Cerebellar nuclear complex (tissue), 1 donor: ENCODE results near the gene TMX1.

Source experiments
- DNase-seq, 2 experiments: peaks; one replicate each; lab custom pipeline; 2025; lab: John Stamatoyannopoulos, UW

TMX1 gene

DNA sequence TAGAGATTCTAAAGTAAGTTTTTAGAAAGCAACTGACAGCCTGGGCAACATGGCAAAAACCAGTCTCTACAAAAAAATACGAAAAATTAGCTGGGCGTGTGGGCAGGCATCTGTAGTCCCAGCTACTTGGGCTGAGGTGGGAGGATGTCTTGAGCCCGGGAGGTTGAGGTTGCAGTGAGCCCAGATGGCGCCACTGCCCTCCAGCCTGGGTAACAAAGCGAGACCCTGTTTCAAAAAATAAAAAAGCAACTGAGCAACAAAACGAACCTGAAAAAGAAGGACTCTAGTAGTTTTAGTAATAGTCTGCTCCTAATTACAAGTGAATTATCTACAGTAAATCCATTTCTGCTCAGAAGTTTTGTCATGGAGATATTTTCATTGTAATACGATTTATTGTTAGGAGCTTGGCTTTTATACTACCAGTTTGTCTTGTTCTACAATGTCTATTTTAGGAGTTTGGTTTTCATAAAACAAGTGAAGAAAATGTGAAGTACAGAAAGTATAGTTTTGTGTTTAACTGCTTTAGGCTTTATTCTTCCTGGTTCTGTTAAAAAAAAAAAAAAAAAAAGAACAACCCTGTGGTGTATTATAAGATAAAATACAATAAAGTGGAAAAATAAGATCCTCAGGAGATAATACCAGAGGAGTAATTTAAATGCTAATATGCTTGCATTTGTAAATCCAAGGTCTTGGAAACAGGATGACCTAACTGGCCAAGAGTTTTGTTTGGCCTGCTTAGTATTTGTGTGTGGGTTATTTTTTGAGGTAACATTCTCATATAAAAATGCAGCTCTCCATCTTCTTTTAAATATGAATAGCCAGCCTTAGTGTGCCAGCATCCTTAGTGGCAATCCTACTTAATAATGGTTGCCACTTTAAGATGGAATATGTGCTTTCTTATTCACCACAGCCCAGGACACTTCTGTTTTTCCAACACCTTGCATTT lies 2.8 kb downstream of the TMX1 start:
- no peak for DNase-seq

DNA sequence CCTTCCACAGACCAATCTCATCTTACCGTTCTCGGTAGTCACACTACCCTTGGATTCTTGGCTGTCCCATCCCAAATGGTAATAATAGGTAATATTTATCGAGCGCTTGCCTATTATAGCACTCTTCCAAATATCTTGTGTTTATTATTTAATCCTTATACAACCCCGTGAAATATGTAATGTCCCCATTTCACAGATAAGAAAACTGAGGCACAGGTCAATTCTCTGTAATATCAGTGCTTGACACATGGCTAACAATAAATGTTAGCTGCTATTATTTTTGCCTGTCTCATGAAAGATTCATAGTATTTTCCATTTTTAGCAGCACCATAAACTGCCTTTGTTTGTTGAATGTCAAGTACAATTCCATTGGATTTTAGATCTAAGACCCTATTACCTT lies 4.5 kb downstream of the TMX1 start:
- DNase-seq, result no peak

GRCh38 chr14:51246032-51246431 lies 6.0 kb downstream of the TMX1 start:
- DNase-seq, result no peak

DNA sequence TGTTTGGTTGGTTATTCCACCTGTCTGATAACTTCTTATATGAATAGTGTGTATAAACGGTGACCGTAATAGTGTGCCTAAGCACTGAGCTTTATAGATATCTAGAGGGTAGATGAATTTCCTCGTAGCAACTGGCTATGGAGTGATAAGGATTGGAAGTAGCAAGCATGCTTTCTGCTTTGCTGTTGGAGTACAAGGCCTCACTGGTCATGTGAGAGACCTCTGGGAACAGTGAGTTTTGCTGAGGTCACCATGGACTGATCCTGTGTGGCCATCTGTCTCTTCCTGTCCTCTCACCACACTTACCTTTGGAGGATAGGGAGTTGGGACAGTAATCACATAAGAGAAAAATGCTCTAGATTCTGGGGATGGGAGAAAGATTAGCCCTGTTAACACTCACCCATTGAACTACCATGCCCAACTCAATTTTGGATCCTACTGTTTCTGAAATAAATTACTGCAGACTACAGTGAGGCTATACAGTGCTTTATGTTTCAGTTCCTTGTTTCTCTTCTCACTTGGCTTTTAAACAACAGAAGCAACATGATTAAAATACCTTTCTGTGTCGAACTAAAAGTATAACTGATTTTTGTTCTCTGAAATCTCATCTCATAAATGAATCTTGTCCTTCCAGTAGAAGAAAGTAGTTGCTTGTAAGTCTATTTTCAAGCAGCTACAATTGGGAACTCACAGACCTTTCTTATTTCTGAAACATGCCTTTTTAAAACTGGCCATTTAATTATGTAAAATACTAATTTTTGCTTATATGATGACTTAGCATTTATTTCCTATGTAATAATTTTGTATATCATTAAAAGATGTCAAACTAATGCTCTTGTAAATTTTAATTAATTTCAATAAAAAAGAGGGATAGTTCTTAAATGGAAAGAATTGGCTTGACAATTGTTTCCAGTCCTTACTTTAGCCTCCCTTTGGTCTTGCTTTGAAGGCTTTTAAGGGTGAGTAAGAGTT lies 8.3 kb downstream of the TMX1 start:
- no peak for DNase-seq

GRCh38 chr14:51251486-51251885 lies 11.4 kb downstream of the TMX1 start:
- no peak for DNase-seq

DNA sequence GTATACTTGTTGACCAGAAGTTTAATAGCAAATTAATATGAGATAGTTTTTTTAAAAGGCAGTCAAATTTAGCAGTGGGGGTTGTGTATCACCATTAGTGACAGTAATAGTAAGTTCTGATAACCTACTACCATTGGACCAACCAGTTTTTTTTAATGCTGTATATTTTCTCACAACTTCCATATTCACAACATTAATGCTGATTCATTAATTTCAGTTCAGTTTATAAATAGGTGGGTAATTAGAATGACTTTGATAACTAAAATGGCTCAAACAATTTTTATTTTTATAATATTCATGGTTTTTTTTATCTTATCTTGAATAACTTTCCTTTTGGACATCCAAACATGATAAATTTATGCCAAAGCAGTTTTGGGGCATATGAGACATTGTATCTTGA lies 13.8 kb downstream of the TMX1 start:
- no peak for DNase-seq

- DNase-seq, result no peak
Observed at GRCh38 chr14:51258280-51258679, 18.2 kb downstream of the TMX1 start.

GRCh38 chr14:51258788-51259187 lies 18.7 kb downstream of the TMX1 start:
- no peak for DNase-seq

DNA sequence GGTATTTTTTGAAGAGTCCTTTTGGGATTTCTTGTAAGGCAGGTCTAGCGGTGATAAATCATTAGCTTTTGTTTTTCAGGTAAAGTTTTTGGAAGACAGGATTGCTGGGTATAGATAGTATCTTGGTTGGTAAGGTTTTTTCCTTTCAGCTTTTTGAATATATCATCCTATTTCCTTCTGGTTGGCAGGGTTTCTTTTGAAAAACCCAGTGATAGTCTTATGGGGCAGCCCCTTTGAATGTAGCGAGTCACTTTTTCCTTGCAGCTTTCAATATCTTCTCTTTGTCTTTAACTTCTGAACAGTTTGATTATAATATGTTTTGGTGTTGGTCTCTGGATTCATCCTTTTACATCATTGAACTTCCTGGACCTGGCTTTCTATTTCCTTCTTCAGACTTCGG lies 20.2 kb downstream of the TMX1 start:
- DNase-seq, result no peak

DNA sequence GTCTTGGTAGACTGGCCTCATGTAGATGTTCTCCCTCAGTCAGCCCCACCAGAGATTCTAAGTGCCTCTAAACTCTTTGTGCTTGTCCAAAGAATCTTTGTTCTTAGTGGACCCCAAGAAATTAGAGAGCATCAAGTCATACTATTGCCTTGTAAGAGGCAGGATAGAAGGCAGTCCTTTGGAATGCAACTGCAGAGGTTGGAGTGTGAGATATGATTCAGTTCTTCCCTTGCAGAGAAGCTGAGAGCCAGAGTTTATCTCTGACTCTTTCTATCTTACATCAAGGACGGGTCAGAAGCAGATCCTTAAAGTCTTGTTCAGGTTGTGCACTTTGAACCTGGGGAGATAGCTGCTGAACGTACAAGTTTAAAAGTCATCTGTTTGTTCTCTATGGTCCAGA lies 21.1 kb downstream of the TMX1 start:
- DNase-seq, result no peak

DNA sequence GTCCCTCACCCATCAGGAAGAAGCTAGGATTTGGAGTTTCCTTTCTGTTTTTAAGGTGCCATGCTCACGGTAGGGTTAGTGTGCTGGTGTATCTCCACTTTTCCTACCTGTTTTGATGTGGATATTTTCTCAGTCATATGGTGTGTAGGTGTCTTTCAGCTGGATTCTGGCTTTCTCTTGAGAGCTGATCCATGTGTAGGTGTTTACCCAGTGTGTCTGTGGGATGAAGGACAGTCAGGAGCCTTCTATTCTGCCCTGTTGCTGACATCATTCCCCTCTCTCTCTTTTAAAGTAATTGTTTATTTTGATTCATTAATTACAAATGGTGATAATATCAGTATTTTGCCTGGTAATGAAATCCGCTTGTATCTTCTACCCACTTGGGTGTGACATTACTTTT lies 22.8 kb downstream of the TMX1 start:
- DNase-seq, result no peak

- no peak for DNase-seq
Observed at GRCh38 chr14:51269634-51270033, 29.6 kb downstream of the TMX1 start.

- DNase-seq, result no peak
Observed at GRCh38 chr14:51276605-51277004, 36.6 kb downstream of the TMX1 start.

DNA sequence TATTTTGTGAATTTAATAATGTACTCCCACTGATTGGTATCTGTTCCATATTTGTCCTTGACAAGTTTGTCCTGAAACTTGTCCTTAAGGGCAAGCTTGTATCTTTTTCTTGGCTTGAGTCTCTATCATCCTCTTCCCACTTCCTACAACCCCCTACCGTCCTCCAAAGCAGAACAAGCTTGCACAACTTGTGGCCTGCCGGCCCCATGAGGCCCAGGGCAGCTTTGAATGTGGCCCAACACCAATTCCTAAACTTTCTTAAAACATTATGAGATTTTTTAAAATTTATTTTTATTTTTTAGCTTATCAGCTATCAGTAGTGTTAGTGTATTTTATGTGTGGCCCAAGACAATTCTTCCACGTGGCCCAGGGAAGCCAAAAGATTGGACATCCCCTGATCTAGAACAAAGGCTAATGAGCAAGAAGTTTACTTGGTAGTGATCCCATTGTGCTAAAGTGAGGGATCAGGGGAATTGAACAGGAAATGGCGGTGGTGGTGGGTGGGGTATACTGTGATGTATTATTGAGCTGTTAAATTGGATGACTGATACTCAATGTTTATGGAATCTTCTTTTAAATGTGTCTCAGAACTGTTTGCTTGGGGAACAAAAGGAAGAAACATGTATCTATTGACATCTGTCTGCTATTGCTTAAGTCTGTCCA lies 37.8 kb downstream of the TMX1 start:
- DNase-seq, result no peak

- no peak for DNase-seq
Observed at GRCh38 chr14:51282517-51282916, 42.5 kb downstream of the TMX1 start.

GRCh38 chr14:51283402-51284085 lies 43.5 kb downstream of the TMX1 start:
- peak in 1 of 2 experiments; percentile 39 for DNase-seq

DNA sequence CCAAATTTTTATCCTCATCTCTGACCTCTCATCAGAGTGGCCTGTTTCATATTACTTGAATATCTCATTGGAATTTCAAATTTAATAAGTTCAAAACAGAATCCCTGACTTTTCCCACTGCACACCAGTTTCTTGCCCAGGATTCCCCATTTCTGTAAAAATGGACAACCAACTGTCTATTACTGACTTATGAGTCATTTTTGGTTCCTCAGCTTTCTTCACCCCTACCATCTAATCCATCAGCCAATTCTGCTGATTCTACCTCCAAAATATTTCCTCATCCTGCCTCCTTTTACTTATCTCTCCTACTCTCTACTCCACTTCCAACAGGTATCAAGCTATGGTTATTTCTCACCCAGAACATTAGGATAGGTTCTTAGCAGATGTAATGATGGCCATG lies 44.2 kb downstream of the TMX1 start:
- DNase-seq, result no peak

DNA sequence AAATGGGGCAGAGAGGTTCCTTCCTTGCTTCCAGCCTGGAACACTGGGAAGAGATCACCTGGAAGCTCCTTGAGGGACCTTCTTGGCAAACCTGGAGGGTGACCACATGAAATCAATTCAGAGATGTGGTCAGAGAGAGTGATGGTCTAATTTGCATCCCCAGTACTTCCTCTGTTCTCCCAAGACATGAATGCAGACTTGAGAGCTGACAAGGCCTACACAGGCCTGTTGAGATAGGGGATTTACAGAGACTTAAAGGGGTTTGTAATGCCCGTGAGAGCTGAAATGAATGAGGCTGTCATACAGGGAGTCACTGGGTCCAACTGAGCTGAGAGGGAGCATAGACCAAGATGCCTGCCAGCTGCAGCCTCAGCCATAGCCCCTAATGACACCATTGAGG lies 45.1 kb downstream of the TMX1 start:
- no peak for DNase-seq

GRCh38 chr14:51289169-51289568 lies 49.1 kb downstream of the TMX1 start:
- no peak for DNase-seq

DNA sequence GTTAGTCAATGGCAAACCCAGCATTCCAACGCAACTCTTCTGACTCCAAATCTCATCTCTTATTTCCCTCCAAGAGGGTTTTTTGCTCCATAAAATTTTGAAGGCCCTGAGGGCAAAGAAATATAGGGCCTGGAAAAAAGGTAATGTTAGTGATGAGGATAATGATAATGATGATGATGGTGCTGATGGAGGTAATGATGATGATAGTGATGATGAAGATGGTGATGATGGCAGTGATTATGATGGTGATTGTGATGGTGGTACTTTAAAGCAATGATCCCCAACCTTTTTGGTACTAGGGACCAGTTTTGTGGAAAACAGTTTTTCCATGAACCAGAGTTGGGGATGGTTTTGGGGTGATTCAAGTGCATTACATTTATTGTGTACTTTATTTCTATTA lies 50.1 kb downstream of the TMX1 start:
- DNase-seq, result no peak

DNA sequence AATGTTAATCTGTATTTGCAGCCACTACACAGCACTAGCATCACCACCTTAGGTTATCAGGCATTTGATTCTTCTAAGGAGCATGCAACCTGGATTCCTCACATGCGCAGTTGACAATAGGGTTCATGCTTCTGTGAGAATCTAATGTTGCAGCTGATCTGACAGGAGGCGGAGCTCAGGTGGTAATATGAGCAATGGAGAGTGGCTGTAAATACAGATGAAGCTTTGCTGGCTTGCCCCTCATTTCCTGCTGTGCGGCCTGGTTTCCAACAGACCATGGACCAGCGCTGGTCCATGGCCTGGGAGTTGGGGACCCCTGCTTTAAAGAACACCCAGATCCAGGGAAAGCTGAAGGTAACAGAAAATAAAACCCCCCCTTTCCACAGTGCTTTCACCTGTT lies 51.0 kb downstream of the TMX1 start:
- no peak for DNase-seq
